Kidney epithelial cell (primary cell): ENCODE measurements around the gene LHB. TPM values are rescaled to one million over a fixed set of nuclear protein-coding genes. Genes with fewer than 3 reads are reported as not detected.

Experiments used
- DNase-seq: peaks from one replicate; pipeline ENCODE4 v3.0.0-alpha.2; 2010; ENCODE audit warnings: low read depth
- H3K27me3 ChIP-seq: 2 replicates; pipeline ENCODE4 v1.6.0; 2011; ENCODE audit warnings: low read length; ENCODE audit not compliant: control insufficient read depth, insufficient read depth
- H3K36me3 ChIP-seq: 2 replicates; pipeline ENCODE4 v1.5.1; 2011; ENCODE audit warnings: low read length; ENCODE audit not compliant: control insufficient read depth, insufficient read depth
- H3K4me3 ChIP-seq: 2 replicates; pipeline ENCODE4 v1.5.1; 2011; ENCODE audit warnings: low read depth, mild to moderate bottlenecking, control low read depth, low read length
- total RNA-seq: library from RNA; depleted of rRNA; stranded (reverse); fragments of >200 nt; gene quantifications from 2 replicates; pipeline ENCODE4 v1.2.3, GENCODE V29; 2015
- TF ChIP-seq, protein P1 (sequence below): IDR thresholded peaks from 2 replicates; pipeline ENCODE4 v1.5.1; 2011; ENCODE audit warnings: mild to moderate bottlenecking, moderate library complexity, low read length, control low read depth, inconsistent platforms; ENCODE audit not compliant: insufficient read depth, poor library complexity, severe bottlenecking

LHB gene
- total RNA-seq, 1 donor from 2014 or later = 8.2 TPM

DNA sequence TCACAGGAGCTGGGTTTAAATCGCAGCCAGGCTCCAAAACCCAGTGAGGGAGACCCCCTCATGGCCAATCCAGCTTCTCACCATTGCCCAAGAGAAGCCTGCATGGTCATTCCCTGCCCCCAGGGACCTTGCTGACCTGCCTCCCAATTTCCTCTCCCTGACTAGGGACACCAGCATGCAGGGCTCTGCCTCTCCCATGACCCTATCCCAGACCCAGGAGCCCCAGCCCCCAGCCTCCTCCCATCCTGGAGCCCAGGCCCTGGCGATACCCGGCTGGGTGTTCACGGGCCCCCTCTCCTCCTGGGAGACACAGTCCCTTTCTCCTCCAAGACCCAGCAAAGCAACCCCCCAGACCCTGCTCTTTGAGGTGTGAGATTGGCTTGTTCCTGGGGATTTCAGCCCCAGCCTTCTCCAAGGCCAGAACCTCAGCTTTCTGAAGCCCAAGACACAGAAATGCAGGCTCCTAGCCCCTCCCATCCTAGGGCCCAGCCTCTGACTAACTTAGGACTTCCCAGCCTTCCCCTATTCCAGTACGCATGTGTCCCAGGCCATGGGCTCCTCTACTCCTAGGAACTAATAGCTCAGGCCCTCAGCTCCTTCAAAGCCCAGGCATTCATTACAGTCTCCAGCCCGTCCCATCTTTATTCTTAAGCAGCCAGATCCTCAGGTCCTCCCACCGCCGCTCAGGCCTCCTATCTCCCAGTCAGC lies 24.9 kb downstream of the LHB start:
- TF ChIP-seq, protein P1, sequence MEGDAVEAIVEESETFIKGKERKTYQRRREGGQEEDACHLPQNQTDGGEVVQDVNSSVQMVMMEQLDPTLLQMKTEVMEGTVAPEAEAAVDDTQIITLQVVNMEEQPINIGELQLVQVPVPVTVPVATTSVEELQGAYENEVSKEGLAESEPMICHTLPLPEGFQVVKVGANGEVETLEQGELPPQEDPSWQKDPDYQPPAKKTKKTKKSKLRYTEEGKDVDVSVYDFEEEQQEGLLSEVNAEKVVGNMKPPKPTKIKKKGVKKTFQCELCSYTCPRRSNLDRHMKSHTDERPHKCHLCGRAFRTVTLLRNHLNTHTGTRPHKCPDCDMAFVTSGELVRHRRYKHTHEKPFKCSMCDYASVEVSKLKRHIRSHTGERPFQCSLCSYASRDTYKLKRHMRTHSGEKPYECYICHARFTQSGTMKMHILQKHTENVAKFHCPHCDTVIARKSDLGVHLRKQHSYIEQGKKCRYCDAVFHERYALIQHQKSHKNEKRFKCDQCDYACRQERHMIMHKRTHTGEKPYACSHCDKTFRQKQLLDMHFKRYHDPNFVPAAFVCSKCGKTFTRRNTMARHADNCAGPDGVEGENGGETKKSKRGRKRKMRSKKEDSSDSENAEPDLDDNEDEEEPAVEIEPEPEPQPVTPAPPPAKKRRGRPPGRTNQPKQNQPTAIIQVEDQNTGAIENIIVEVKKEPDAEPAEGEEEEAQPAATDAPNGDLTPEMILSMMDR = no peak
- Histone ChIP-seq H3K36me3 (no peaks in the 10 kb centered on the region), H3K4me3 (peak overlapping the region; percentile 64), H3K27me3 (no peaks in the 10 kb centered on the region)
- peak; percentile 43 for DNase-seq

DNA sequence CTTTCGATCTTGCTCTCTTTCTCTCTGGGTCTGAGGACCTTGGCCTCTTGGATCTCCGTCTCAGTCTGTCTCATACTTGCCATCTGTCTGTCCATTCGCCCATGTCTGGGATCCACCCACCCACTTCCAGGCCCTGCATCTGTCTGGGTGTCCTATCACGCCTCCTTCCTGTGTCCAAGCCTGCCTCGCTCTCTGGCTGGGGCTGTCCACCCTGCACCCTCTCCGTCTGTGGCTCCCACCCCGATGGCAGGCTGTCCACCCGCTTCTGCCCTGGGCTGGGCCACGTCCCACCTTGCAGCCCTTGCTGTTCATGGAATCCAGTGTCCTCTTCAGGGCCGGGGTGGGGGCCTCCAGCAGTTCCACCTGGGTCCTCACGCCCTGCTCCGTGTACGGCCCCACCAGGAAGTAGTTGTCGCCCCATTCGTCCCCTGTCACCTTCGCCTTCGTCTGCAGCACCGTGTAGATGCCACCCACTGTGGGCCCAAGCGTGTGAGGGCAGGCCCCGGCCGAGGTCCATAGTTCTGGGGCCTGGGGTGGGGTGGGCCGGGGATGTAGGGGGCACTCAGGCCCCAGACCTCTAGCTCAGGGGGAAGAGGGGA lies 25.8 kb downstream of the LHB start:
- TF ChIP-seq, protein P1 = no peak
- Histone ChIP-seq H3K4me3 (no peak overlapping the region), H3K27me3 (no peaks in the 10 kb centered on the region), H3K36me3 (no peaks in the 10 kb centered on the region)
- no peak for DNase-seq

DNA sequence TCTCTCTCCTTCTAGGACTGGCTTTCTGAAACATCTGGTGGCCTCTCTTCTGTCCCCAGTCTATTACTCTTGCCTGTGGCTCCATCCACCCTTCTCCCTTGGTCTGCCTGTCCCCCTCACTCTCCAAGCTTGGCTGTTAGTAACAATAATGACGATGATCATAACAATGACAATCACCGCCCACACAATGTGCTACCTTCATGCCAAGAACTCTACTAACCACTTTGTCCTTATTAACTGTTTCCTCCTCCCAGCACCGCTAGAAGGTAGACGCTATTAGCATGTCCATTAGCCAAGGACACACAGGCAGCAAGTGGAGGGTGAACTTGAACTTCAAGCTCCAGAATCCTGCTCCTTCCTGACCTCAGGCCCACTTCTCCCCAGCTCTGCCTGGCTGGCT lies 26.5 kb downstream of the LHB start:
- Histone ChIP-seq H3K36me3 (no peaks in the 10 kb centered on the region), H3K4me3 (no peak overlapping the region), H3K27me3 (no peaks in the 10 kb centered on the region)
- TF ChIP-seq, protein P1 = no peak
- no peak for DNase-seq

DNA sequence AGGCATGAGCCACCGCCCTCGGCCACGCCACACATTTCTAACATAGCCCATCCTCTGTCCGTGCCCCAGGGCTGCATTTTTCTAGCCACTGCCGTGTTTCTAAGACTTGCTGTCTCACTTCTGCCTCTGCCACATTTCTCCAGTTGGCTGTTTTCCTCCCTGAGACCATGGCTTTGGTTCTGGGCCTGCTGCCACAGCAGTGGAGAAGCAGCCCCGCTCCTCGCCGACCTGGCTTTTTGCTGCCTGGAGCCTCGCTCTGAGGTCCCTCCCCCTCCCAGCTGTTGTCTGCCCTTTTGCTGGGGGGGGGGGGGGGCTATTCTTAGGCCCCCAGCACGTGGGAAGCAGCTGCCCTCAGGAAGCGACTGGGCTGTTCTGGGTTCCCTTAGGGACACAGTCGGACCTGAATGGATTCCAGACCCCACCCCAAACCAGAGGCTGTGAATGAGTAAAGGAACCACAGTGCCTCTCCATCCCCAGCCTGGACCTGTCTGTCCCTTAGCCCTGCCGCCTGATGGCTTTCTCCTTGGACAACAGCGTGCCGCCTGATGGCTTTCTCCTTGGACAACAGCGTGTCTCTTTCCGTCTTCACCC lies 27.1 kb downstream of the LHB start:
- DNase-seq = no peak
- TF ChIP-seq, protein P1 = no peak
- Histone ChIP-seq H3K36me3 (no peaks in the 10 kb centered on the region), H3K4me3 (no peak overlapping the region), H3K27me3 (no peaks in the 10 kb centered on the region)

DNA sequence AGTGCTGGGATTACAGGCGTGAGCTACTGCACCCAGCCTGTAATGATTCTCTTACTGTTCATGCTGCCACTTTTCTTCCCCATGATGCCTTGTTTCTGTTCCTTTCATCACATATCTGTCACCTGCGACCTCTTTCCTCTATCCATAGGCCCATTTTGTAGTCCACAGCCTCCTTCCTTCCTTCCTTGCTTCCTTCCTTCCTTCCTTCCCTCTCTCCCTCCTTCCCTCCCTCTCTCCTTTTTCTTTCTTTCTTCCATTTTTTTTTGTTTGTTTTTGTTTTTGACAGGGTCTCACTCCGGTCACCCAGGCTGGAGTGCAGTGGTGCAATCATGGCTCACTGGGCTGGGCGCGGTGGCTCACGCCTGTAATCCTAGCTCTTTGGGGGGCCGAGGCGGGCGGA lies 28.0 kb downstream of the LHB start:
- H3K4me3 ChIP-seq = no peak overlapping the region
- no peaks in the 10 kb centered on the region for H3K27me3 ChIP-seq
- no peaks in the 10 kb centered on the region for H3K36me3 ChIP-seq
- TF ChIP-seq, protein P1 = no peak
- no peak for DNase-seq
